HG03521 (cell line): ENCODE results near the gene MEIS1.
"Not testable (repeated sequence)": the region's sequence is repeated elsewhere in the genome, so short reads cannot be mapped to it uniquely, and the experiment has no call there.

Source experiments
- ATAC-seq: cut with Tn5 transposase; IDR thresholded peaks from one replicate; pipeline ENCODE4 v1.9.1; 2021; ENCODE audit warnings: mild to moderate bottlenecking, moderate library complexity; ENCODE audit not compliant: unreplicated experiment

The MEIS1 gene

DNA sequence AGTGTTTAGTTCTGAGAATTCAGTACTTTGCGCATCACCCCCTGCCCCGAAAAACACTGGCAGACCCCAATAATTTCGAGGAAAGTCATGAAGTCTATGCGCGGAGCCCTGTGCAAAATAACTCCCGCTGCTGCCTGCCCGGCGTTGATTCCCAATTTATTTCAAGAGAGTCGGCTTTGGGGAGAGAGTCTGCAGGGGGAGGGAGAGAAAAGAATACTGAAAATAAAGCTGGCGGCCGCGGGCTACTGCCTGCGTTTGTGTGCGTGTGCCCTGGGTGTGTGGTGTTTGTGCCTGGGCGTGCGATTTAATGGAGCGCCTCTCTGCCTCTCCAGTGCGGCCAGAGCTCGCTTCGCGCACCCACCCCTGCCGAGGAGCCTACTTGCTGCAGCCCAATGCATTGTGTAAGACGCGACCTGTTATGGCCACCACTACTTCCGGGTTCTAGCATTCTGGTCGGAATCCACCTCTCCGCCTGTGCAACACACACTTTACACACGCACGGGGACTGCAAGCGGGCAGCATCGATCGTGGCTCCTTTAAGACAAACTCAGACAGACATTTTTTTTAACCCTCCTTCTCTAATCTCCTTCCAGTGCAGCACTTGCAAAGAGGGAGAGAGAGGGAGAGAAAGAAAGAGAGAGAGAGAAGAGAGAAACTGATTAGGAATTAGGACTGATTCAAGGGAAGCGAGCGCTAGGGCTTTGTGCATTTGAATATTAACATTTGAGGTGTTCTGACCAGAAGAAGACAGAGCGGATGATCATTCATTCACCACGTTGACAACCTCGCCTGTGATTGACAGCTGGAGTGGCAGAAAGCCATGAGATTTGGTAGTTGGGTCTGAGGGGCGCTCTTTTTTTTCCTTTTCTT lies at the start of gene MEIS1:
Gene MEIS1 (plus strand): TSS at position 447 of the 870 bp plus-strand sequence. CDS start 732 bp downstream, outside the sequence.
- peak; percentile 85 for ATAC-seq

DNA sequence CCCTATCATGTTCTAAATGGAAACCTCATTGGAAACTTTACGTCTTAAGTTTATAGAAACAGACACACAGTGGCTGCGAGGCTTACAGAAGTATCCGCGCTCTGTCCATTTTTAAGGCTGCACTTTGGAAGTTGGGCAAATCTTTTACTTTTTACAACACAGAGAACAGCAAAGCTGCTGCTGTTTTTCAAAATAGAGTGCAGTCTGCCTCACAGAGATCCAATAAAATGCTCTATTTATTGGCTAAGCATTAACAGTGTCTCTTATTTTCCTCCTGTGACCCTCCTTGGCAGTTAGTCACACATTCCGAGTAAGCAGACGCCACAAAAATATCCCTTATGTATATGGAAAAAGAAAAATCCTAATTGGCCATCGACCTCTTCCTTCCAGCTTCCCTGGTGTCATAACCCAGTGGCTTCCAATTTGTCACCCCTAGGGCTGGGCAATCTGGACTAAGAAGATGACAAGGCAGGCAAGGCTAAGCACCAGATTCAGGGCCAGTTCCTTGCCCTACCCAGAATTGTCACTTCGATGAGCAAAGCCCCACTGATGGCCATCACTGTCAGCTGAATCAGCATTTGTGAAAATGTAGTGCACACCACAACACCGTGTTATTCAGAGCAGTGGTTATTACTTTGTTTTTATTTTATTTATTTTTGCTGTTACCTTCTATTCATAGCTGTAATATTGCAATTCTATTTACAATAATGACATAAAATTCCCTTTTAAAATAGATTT lies 47.7 kb upstream of the MEIS1 start:
- ATAC-seq = no peak

GRCh38 chr2:66389651-66390131 lies 45.2 kb upstream of the MEIS1 start:
- ATAC-seq = no peak

DNA sequence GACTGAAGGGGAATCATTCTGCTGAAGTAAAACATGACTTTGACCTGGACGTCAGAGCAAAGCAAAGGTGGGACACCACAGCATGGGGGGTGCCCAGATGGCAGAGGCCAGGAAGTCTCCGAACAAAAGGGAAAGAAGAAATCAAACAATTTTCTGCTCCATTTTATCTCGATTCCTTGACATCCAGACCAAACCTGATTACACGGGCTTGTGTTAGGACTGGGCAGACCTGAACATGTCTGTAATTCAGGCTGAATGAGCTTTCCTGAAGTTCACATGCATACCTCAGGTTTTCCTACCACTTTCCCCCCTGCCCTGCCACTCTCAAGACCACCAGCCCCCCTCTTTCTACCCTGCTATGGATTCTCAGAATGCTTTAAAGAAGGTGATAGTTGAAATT lies 44.8 kb upstream of the MEIS1 start:
- ATAC-seq = no peak

- no peak for ATAC-seq
Measured at GRCh38 chr2:66390811-66391210, 44.1 kb upstream of the MEIS1 start.

- not testable (repeated sequence) for ATAC-seq
Measured at GRCh38 chr2:66391240-66391639, 43.7 kb upstream of the MEIS1 start.

DNA sequence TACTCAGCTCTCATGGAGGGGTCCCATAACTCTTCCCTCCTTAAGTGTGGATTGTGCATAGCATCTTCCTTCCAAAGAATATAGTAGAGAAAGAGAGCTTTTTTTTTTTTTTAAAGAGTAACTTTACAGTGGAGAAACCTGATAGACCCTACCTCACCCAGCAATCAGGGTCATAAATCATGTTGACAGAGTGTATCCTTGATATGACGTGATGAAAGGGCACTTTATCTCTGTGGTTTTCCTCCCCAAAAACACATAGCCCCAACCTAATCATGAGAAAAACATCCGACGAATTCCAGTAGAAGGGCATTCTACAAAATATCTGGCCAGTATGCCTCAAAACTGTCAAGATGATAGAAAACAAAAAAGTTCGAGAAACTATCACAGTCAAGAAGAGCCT lies 29.5 kb upstream of the MEIS1 start:
- no peak for ATAC-seq

DNA sequence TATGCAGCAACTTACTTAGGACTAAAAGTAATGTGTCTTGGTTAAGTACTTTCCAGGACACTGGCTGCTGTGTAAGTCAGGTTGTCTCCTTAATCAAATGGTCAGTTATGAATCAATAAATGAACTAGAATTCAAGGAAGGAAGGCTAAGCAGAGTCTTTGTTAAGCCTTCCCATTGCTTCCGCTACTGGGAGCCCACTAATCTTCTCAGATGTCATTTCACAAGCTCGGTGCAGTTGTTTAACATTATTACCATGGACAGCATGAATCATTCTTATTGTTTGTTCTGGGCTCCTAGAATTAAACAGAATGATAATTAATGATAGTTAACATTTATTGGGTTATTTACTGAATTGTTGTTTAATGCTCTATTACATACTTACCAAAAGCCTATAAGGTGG lies 26.0 kb upstream of the MEIS1 start:
- ATAC-seq = no peak

GRCh38 chr2:66412874-66413273 lies 22.1 kb upstream of the MEIS1 start:
- ATAC-seq = no peak

GRCh38 chr2:66414896-66415295 lies 20.0 kb upstream of the MEIS1 start:
- ATAC-seq = no peak

DNA sequence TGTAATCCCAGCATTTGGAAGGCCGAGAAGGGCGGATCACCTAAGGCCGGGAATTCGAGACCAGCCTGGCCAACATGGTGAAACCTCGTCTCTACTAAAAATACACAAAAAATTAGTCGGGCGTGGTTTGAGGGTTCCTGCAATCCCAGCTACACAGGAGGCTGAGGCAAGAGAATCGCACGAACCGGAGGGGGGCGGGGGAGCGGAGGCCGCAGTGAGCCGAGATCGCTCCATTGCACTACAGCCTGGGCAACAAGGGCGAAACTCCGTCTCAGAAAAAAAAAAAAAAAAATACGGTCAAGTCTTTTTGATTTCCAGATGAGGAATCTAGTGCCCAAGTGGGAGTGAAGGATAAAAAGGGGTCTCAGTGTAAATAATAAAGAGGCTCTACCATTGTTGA lies 16.5 kb upstream of the MEIS1 start:
- no peak for ATAC-seq

- ATAC-seq = no peak
Measured at GRCh38 chr2:66421612-66422011, 13.3 kb upstream of the MEIS1 start.

GRCh38 chr2:66423391-66424124 lies 11.4 kb upstream of the MEIS1 start:
- no peak for ATAC-seq

GRCh38 chr2:66426244-66427111 lies 8.4 kb upstream of the MEIS1 start:
- ATAC-seq = no peak

DNA sequence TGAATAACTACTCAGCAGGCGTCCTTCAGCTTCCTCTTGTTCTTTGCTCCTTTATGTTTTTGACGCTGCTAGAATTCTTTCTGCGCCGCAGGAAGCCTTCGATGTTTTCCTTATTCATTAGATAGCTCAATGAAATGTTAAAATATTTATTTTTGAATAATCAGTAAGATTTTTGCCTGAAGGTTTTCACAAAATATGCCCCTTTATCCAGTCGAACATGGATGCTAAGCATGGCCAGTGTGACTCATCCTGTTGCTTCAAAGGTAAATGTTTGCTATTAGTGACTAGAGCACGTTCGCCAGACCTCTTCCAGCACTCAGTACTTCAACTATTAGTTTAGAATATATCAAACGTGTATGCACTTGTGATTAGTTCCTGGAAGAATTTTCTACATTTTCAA lies 7.6 kb upstream of the MEIS1 start:
- ATAC-seq = no peak

- peak; percentile 40 for ATAC-seq
Measured at GRCh38 chr2:66428986-66429612, 5.8 kb upstream of the MEIS1 start.

DNA sequence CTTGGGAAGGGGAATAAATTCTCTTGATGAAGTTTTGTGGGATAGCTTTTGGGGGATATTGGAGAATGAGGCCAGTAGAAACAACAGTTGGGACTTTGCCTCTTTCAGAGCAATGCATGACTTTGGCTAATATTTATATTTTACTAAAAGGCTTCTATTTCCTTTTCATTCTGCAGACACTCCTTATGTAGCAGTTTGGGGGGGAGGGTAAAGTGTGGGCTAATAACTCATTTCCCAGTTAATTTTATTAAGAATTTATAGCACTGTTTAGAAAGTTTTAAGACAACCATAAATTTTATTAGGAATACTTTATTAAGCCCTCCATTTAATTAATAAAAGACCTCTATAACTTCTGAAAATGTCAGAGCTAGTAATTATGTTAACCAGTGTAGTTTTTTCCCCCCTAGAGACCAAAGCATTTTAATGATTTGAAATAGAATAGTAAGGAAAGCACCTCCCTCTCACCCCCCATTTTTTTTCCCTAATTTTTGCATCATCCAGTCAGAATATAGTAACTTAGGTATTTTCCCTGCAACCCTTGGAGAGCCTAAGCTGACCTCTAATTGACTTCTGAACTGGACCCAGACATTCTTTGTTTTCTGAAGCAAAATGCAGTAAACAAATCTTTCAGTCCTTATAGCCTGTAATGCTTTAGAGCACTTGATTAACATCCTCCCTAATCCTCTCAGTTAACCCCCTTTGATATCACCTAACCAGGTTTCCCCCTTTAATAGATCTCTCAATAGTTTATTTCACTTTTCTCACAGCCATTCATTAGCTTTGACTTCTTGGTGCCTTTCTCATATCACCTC lies 5.0 kb upstream of the MEIS1 start:
- ATAC-seq = no peak

DNA sequence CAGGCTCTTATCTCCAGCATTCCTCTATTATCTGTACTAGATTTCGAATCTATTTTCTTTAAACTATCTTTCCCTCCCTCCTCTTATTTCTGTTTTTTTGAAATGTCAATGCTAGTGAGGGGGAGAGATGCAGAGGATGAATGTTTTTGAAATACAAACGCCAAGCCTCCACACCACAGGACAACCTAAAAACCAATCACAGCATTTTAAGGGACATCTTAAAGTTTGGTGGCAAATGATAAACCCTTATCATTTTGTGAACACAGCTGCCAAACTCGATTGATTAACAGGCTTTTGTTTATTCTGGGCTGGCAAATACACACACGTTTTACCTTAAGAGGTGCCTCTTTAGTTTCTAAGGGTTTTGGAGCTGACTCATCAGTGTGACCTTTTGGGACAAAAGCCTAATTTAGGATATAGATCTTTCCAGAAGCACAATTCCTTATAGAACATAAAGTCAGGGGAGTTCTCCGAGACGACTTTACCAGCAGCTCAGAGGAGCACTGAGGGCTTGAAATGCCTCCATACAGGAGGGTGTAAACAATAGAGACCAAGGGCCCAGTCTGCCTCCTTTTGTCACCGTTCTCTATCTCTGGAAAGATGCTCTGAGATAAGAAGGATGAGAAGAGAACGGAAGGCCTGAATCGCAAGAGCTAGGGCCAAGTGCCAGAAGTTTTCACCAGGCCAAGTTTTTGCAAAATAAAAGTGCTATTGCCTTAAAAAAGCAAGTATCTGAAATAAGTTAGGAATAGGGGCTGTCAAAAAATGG lies 4.2 kb upstream of the MEIS1 start:
- ATAC-seq = no peak
